ENCODE measurements around the gene POTEI. TPM values are rescaled to one million over a fixed set of nuclear protein-coding genes. Genes with fewer than 3 reads are reported as not detected.

Gene POTEI
- total and polyA plus RNA-seq, 5 donors from 2014 or later: not detected

Other genes starting within 250 kb of the POTEI start
- gene IMP4, start 166.4 kb downstream of the POTEI start, total RNA-seq: 72.4 TPM
- gene IMP4, start 166.4 kb downstream of the POTEI start, polyA plus RNA-seq: 100 to 1,000 TPM in 1 of 4 donors, 10 to 100 TPM in 3; 72.9 to 111 (median 77.8) TPM
- 61.3 TPM for gene PTPN18, start 153.3 kb downstream of the POTEI start, total RNA-seq
- gene PTPN18, start 153.3 kb downstream of the POTEI start, polyA plus RNA-seq: 10 to 100 TPM; 42.2 to 58.3 (median 49.1) TPM
- not detected for gene CFC1B, start 11.9 kb upstream of the POTEI start, total RNA-seq
- gene CFC1B, start 11.9 kb upstream of the POTEI start, polyA plus RNA-seq: not detected
- gene CFC1, start 90.2 kb upstream of the POTEI start, total RNA-seq: not detected
- gene CFC1, start 90.2 kb upstream of the POTEI start, polyA plus RNA-seq: not detected
- gene POTEJ, start 102.1 kb upstream of the POTEI start, total RNA-seq: not detected
- not detected for gene POTEJ, start 102.1 kb upstream of the POTEI start, polyA plus RNA-seq
- gene GPR148, start 219.7 kb upstream of the POTEI start, total RNA-seq: not detected
- not detected for gene GPR148, start 219.7 kb upstream of the POTEI start, polyA plus RNA-seq
- not detected for gene AMER3, start 246.2 kb upstream of the POTEI start, total RNA-seq
- not detected for gene AMER3, start 246.2 kb upstream of the POTEI start, polyA plus RNA-seq